Transverse colon (tissue), 4 donors: Measurements from ENCODE around the gene PRKCZ.

Experiments used
- EP300 ChIP-seq: sonication (generic); formaldehyde crosslinking; IDR thresholded peaks from one replicate; pipeline ENCODE4 v1.6.1; 2017; ENCODE audit warnings: antibody characterized with exemption, low read depth
- POLR2A ChIP-seq: fragments of 450-650 bp; IDR thresholded peaks from one replicate; pipeline ENCODE4 v1.6.1; 2016; ENCODE audit warnings: antibody characterized with exemption, mild to moderate bottlenecking, moderate library complexity
- POLR2AphosphoS5 ChIP-seq, 3 donors: sonication (generic); formaldehyde crosslinking; IDR thresholded peaks; one replicate each; pipeline ENCODE4 v1.6.1; 2016; ENCODE audit warnings: antibody characterized with exemption in 3 of 3
- TF ChIP-seq, protein P1 (sequence below), 5 experiments: fragments of 200-600 bp in 3 of 5; fragments of 450-650 bp in 2 of 5; sonication (generic) in 3 of 5; IDR thresholded peaks; 1 replicate in 2 of 5; 2 replicates in 3 of 5; pipeline ENCODE4 v1.5.1; 2016 to 2017; ENCODE audit warnings: antibody characterized with exemption in 5 of 5, inconsistent platforms in 3 of 5, mild to moderate bottlenecking in 2 of 5, moderate library complexity in 1 of 5

DNA sequence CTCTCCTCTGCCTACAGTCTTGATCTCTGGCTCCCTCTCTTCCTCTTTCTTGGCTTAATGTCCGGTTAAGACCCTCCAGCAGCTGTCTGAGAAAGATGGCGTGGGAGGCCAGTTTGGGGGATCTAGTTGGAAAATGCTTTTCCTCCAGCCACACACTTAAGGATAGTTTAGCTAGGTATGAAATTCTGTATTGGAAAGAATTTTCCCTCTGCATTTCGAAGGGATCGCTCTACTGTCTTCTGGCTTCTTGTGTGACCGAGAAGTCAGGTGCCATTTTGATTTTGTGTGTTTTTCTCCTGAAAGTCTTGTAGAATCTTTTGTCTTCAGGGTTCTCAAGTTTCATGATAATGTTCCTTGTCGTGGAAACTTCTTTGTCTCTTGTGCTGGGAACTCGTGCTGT lies 28.0 kb downstream of the PRKCZ start:
- TF ChIP-seq, protein P1, sequence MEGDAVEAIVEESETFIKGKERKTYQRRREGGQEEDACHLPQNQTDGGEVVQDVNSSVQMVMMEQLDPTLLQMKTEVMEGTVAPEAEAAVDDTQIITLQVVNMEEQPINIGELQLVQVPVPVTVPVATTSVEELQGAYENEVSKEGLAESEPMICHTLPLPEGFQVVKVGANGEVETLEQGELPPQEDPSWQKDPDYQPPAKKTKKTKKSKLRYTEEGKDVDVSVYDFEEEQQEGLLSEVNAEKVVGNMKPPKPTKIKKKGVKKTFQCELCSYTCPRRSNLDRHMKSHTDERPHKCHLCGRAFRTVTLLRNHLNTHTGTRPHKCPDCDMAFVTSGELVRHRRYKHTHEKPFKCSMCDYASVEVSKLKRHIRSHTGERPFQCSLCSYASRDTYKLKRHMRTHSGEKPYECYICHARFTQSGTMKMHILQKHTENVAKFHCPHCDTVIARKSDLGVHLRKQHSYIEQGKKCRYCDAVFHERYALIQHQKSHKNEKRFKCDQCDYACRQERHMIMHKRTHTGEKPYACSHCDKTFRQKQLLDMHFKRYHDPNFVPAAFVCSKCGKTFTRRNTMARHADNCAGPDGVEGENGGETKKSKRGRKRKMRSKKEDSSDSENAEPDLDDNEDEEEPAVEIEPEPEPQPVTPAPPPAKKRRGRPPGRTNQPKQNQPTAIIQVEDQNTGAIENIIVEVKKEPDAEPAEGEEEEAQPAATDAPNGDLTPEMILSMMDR (IDR thresholded peaks at IDR 0.05): no peak
- TF ChIP-seq POLR2AphosphoS5 (IDR thresholded peaks at IDR 0.05) (no peak), POLR2A (no peak), EP300 (no peak)
